CD4-positive, alpha-beta T cell (primary cell): ENCODE data around the gene GANAB. TPM values are rescaled to one million over a fixed set of nuclear protein-coding genes. Genes with fewer than 3 reads are reported as not detected.

ENCODE experiments used
- ATAC-seq: fragments of 200-7000 bp; cut with Tn5 transposase; one replicate; pipeline ENCODE4 v1.10.0; 2022; ENCODE audit warnings: mild to moderate bottlenecking; ENCODE audit not compliant: poor library complexity
- CTCF ChIA-PET: fragments of 350-600 bp; sonication (Branson Sonifier 250); formaldehyde crosslinking; loops from one replicate; lab custom pipeline; 2021; ENCODE audit warnings: antibody characterized with exemption, inconsistent platforms; lab: Charles Lee
- POLR2A ChIA-PET: fragments of 350-600 bp; sonication (Branson Sonifier 250); formaldehyde crosslinking; loops from one replicate; lab custom pipeline; 2021; ENCODE audit warnings: antibody characterized with exemption, inconsistent platforms; lab: Charles Lee
- DNase-seq, 14 experiments: peaks; one replicate each; pipeline ENCODE4 v3.0.0-alpha.2; 2013 to 2020; ENCODE audit warnings: mixed read lengths in 2 of 14
- H3K27ac ChIP-seq, 2 donors: one replicate each; pipeline versions ENCODE4 v1.5.1 to v1.7.0; 2013; ENCODE audit warnings: low read length in 2 of 2, low read depth in 1 of 2, mild to moderate bottlenecking in 1 of 2
- H3K27me3 ChIP-seq, 2 experiments: 1 replicate in 1 of 2; 2 replicates in 1 of 2; pipeline versions ENCODE4 v1.6.1 to v1.7.0; 2013; ENCODE audit warnings: low read length in 2 of 2, control low read depth in 1 of 2, mild to moderate bottlenecking in 1 of 2, moderate library complexity in 1 of 2; ENCODE audit not compliant: insufficient read depth in 2 of 2, control insufficient read depth in 1 of 2
- H3K36me3 ChIP-seq: one replicate; pipeline ENCODE4 v1.6.1; 2013; ENCODE audit warnings: low read length, control low read depth; ENCODE audit not compliant: insufficient read depth
- H3K4me1 ChIP-seq: one replicate; pipeline ENCODE4 v1.6.1; 2013; ENCODE audit warnings: low read length, control low read depth; ENCODE audit not compliant: insufficient read depth
- H3K4me3 ChIP-seq: one replicate; pipeline ENCODE4 v1.5.1; 2013; ENCODE audit warnings: mild to moderate bottlenecking, low read length, moderate library complexity
- H3K9me3 ChIP-seq, 2 experiments: 1 replicate in 1 of 2; 2 replicates in 1 of 2; pipeline versions ENCODE4 v1.6.1 to v1.7.0; 2013; ENCODE audit warnings: low read length in 2 of 2, mild to moderate bottlenecking in 2 of 2, control low read depth in 1 of 2, moderate library complexity in 1 of 2; ENCODE audit not compliant: control insufficient read depth in 1 of 2, insufficient read depth in 1 of 2
- H3K27ac Mint-ChIP-seq: one replicate; pipeline ENCODE4 v1.8.0; 2020; ENCODE audit warnings: mixed read lengths
- H3K27me3 Mint-ChIP-seq: one replicate; pipeline ENCODE4 v1.8.0; 2021; ENCODE audit warnings: mixed read lengths
- H3K36me3 Mint-ChIP-seq: one replicate; pipeline ENCODE4 v1.8.0; 2021; ENCODE audit warnings: low read depth, mixed read lengths
- H3K4me1 Mint-ChIP-seq: one replicate; pipeline ENCODE4 v1.8.0; 2021; ENCODE audit warnings: low read depth, mixed read lengths
- H3K4me3 Mint-ChIP-seq: one replicate; pipeline ENCODE4 v1.8.0; 2020; ENCODE audit warnings: mild to moderate bottlenecking, mixed read lengths
- H3K9me3 Mint-ChIP-seq: one replicate; pipeline ENCODE4 v1.8.0; 2020; ENCODE audit warnings: mixed read lengths
- CTCF ChIP-seq: fragments of 200-600 bp; IDR thresholded peaks from one replicate; pipeline ENCODE4 v1.8.0; 2022; ENCODE audit warnings: antibody characterized with exemption, mild to moderate bottlenecking
- intact Hi-C, 2 experiments: fragments of 100-400 bp; cut with DNase I in 1 of 2; cut with micrococcal nuclease in 1 of 2; formaldehyde crosslinking; loops; one replicate each; pipeline versions ENCODE4 v1.15.1 to v1.9.0; 2023 to 2025; cut with DNase I, micrococcal nuclease
- total RNA-seq, 174 experiments: library from RNA in 2 of 174; stranded (reverse) in 2 of 174; gene quantifications; one replicate each; pipeline ENCODE4 v1.2.3 and lab custom pipeline; 2021 to 2026

Gene GANAB
- total RNA-seq, 2 experiments from 2014 or later, result 181 to 182 TPM

DNA sequence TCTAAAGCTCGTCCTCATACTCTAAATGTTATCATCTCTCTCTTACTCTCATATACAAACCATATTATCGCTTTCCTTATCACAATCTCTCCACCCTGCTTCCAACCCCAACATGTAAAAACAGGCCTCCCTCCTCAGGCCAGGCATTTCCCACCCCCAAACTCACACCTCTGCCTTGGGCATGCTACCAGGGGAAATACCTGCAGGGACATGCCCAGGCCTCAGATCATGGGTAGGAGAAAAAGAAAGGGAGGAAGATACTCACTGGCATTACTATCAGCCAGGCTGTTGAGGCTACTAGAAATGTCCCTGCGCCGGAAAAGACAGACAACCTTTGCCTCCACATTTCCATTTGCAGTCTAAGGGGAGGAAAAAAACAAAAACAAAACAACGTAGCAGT, 46.5 kb downstream of the GANAB start:
- CTCF ChIA-PET, result interaction anchor here (2.8 kb wide), 1 partner anchor 8 kb away, joined by 13 read pairs; the partner anchor contains the start of gene TUT1
- peaks cover 64% of the 10 kb centered on the region for H3K4me1 Mint-ChIP-seq
- Histone ChIP-seq H3K36me3 (peaks cover 57% of the 10 kb centered on the region), H3K4me1 (peaks cover 49% of the 10 kb centered on the region), H3K27me3 (no peaks in the 10 kb centered on the region), H3K9me3 (no peaks in the 10 kb centered on the region), H3K27ac (peak overlapping the region; percentile 85 to 94), H3K4me3 (peak overlapping the region; percentile 100)
- intact Hi-C loops, result loop anchor here (1.0 to 10.0 kb wide), 5 partner anchors 8 to 281 kb away; partner anchors contain the start of genes GANAB (in 1 of the 2), POLR2G (in 1 of the 2) and SLC3A2 (in 1 of the 2)
- DNase-seq, result peak in 3 of 14 experiments; percentile 23 to 69 (median 58)
- ATAC-seq, result no peak
- no peaks in the 10 kb centered on the region for H3K9me3 Mint-ChIP-seq
- peak overlapping the region; percentile 93 for H3K27ac Mint-ChIP-seq
- peak overlapping the region; percentile 94 for H3K4me3 Mint-ChIP-seq
- no peaks in the 10 kb centered on the region for H3K27me3 Mint-ChIP-seq
- peaks cover 81% of the 10 kb centered on the region for H3K36me3 Mint-ChIP-seq
- POLR2A ChIA-PET, result interaction anchor here (0.8 to 4.1 kb wide), 25 partner anchors 8 to 256 kb away, joined by 3 to 177 read pairs (median 10); partner anchors contain the start of genes B3GAT3, C11orf98, CSKMT and EEF1G
- TF ChIP-seq CTCF, result no peak

- no peak for TF ChIP-seq CTCF
- Histone ChIP-seq H3K4me1 (peaks cover 50% of the 10 kb centered on the region), H3K4me3 (peak overlapping the region; percentile 100), H3K27me3 (no peaks in the 10 kb centered on the region), H3K27ac (peak overlapping the region; percentile 85 to 94), H3K9me3 (no peaks in the 10 kb centered on the region), H3K36me3 (peaks cover 57% of the 10 kb centered on the region)
- ATAC-seq (peak; percentile 73), DNase-seq (peak; percentile 90 to 99 (median 96))
- POLR2A ChIA-PET, result interaction anchor here (0.6 to 4.1 kb wide), 24 partner anchors 7 to 281 kb away, joined by 3 to 177 read pairs (median 7); partner anchors contain the start of genes B3GAT3, C11orf98, CSKMT and EEF1G
- Mint-ChIP-seq H3K36me3 (peaks cover 85% of the 10 kb centered on the region), H3K27ac (peak overlapping the region; percentile 93), H3K4me1 (peaks cover 71% of the 10 kb centered on the region), H3K27me3 (no peaks in the 10 kb centered on the region), H3K9me3 (no peaks in the 10 kb centered on the region), H3K4me3 (peak overlapping the region; percentile 94)
- intact Hi-C loops, result loop anchor here (2.0 to 5.0 kb wide), 2 partner anchors 263 to 282 kb away; partner anchors contain the start of gene SLC3A2 (in 1 of the 2)
- CTCF ChIA-PET, result no interaction called here
Measured at GRCh38 chr11:62599069-62599696, 47.2 kb downstream of the GANAB start.

GRCh38 chr11:62595124-62595523, 51.3 kb downstream of the GANAB start:
- peaks cover 63% of the 10 kb centered on the region for H3K36me3 ChIP-seq
- H3K4me1 ChIP-seq, result peaks cover 70% of the 10 kb centered on the region
- no peak for ATAC-seq
- POLR2A ChIA-PET, result interaction anchor here (1.0 to 1.7 kb wide), 2 partner anchors 17 to 261 kb away, joined by 3 to 4 read pairs; no protein-coding TSS in a partner anchor
- no peaks in the 10 kb centered on the region for H3K27me3 Mint-ChIP-seq
- no peak overlapping the region for H3K4me3 Mint-ChIP-seq
- TF ChIP-seq CTCF, result no peak
- H3K4me1 Mint-ChIP-seq, result peaks cover 78% of the 10 kb centered on the region
- H3K27ac Mint-ChIP-seq, result peak overlapping the region; percentile 89
- no peak overlapping the region for H3K27ac ChIP-seq
- H3K9me3 ChIP-seq, result no peaks in the 10 kb centered on the region
- CTCF ChIA-PET, result interaction anchor here (1.3 kb wide), 1 partner anchor 99 kb away, joined by 8 read pairs; no protein-coding TSS in a partner anchor
- H3K36me3 Mint-ChIP-seq, result peaks cover 88% of the 10 kb centered on the region
- H3K27me3 ChIP-seq, result no peaks in the 10 kb centered on the region
- intact Hi-C loops, result loop anchor here in 1 of 2 experiments (5.0 kb wide), 1 partner anchor 267 kb away; no protein-coding TSS in a partner anchor
- DNase-seq, result peak in 1 of 14 experiments; percentile 1
- no peak overlapping the region for H3K4me3 ChIP-seq
- H3K9me3 Mint-ChIP-seq, result no peaks in the 10 kb centered on the region
